Glutamatergic neuron (in vitro differentiated cells): ENCODE measurements around the gene FERMT3. TPM values are rescaled to one million over a fixed set of nuclear protein-coding genes. Genes with fewer than 3 reads are reported as not detected.

Experiments used
- DNase-seq: peaks from one replicate; pipeline ENCODE4 v3.0.0; 2022
- H3K27ac Mint-ChIP-seq: one replicate; pipeline ENCODE4 v1.8.0; 2020; ENCODE audit warnings: mild to moderate bottlenecking, mixed read lengths, inconsistent platforms; ENCODE audit not compliant: unreplicated experiment
- H3K27me3 Mint-ChIP-seq: one replicate; pipeline ENCODE4 v1.8.0; 2020; ENCODE audit warnings: mild to moderate bottlenecking, moderate library complexity, mixed read lengths, inconsistent platforms; ENCODE audit not compliant: unreplicated experiment
- H3K36me3 Mint-ChIP-seq: one replicate; pipeline ENCODE4 v1.8.0; 2020; ENCODE audit warnings: mild to moderate bottlenecking, mixed read lengths, inconsistent platforms; ENCODE audit not compliant: unreplicated experiment
- H3K4me1 Mint-ChIP-seq: one replicate; pipeline ENCODE4 v1.8.0; 2020; ENCODE audit warnings: mild to moderate bottlenecking, low read depth, mixed read lengths, inconsistent platforms; ENCODE audit not compliant: unreplicated experiment
- H3K4me3 Mint-ChIP-seq: one replicate; pipeline ENCODE4 v1.8.0; 2020; ENCODE audit warnings: mild to moderate bottlenecking, mixed read lengths, inconsistent platforms; ENCODE audit not compliant: unreplicated experiment
- H3K9me3 Mint-ChIP-seq: one replicate; pipeline ENCODE4 v1.8.0; 2020; ENCODE audit warnings: mild to moderate bottlenecking, moderate library complexity, mixed read lengths, inconsistent platforms; ENCODE audit not compliant: unreplicated experiment
- CTCF ChIP-seq: fragments of 200-600 bp; sonication (generic); IDR thresholded peaks from one replicate; pipeline ENCODE4 v1.5.0; 2021; ENCODE audit not compliant: partially characterized antibody, unreplicated experiment
- total RNA-seq: library from RNA; stranded (reverse); fragmentation: NEBNext Ultra II Directional; extraction: Animal tissue kit (Norgen Biotek cat#: 25700); gene quantifications from one replicate; pipeline ENCODE4 v1.2.1, GENCODE V29; 2021; ENCODE audit not compliant: unreplicated experiment

The FERMT3 gene
- total RNA-seq, 1 donor from 2014 or later, result 2.0 TPM

GRCh38 chr11:64186492-64187165 lies 19.9 kb upstream of the FERMT3 start:
- Mint-ChIP-seq H3K27me3 (peaks cover 11% of the 10 kb centered on the region), H3K4me3 (no peak overlapping the region), H3K27ac (no peak overlapping the region), H3K4me1 (peaks cover 14% of the 10 kb centered on the region), H3K36me3 (no peaks in the 10 kb centered on the region), H3K9me3 (peaks cover 5% of the 10 kb centered on the region)
- DNase-seq, result no peak
- no peak for TF ChIP-seq CTCF

GRCh38 chr11:64192434-64192833 lies 14.1 kb upstream of the FERMT3 start:
- Mint-ChIP-seq H3K27ac (no peak overlapping the region), H3K4me3 (no peak overlapping the region), H3K27me3 (no peaks in the 10 kb centered on the region), H3K36me3 (no peaks in the 10 kb centered on the region), H3K4me1 (peaks cover 4% of the 10 kb centered on the region), H3K9me3 (no peaks in the 10 kb centered on the region)
- TF ChIP-seq CTCF, result no peak
- DNase-seq, result no peak

- H3K36me3 Mint-ChIP-seq, result no peaks in the 10 kb centered on the region
- TF ChIP-seq CTCF, result no peak
- H3K27me3 Mint-ChIP-seq, result no peaks in the 10 kb centered on the region
- no peak for DNase-seq
- no peaks in the 10 kb centered on the region for H3K4me1 Mint-ChIP-seq
- H3K9me3 Mint-ChIP-seq, result peaks cover 2% of the 10 kb centered on the region
- no peak overlapping the region for H3K4me3 Mint-ChIP-seq
- no peak overlapping the region for H3K27ac Mint-ChIP-seq
Measured at GRCh38 chr11:64196626-64197025, 9.9 kb upstream of the FERMT3 start.

GRCh38 chr11:64198511-64198910 lies 8.0 kb upstream of the FERMT3 start:
- H3K27me3 Mint-ChIP-seq, result no peaks in the 10 kb centered on the region
- H3K4me3 Mint-ChIP-seq, result no peak overlapping the region
- DNase-seq, result no peak
- peaks cover 2% of the 10 kb centered on the region for H3K9me3 Mint-ChIP-seq
- H3K4me1 Mint-ChIP-seq, result peaks cover 2% of the 10 kb centered on the region
- no peaks in the 10 kb centered on the region for H3K36me3 Mint-ChIP-seq
- H3K27ac Mint-ChIP-seq, result no peak overlapping the region
- no peak for TF ChIP-seq CTCF

GRCh38 chr11:64201543-64201942 lies 5.0 kb upstream of the FERMT3 start:
- H3K36me3 Mint-ChIP-seq, result no peaks in the 10 kb centered on the region
- peak overlapping the region; percentile 31 for H3K27ac Mint-ChIP-seq
- TF ChIP-seq CTCF, result no peak
- H3K4me1 Mint-ChIP-seq, result peaks cover 10% of the 10 kb centered on the region
- H3K9me3 Mint-ChIP-seq, result peaks cover 4% of the 10 kb centered on the region
- H3K4me3 Mint-ChIP-seq, result no peak overlapping the region
- peaks cover 2% of the 10 kb centered on the region for H3K27me3 Mint-ChIP-seq
- DNase-seq, result no peak
